ENCODE data around the gene LRRC8D. TPM values are rescaled to one million over a fixed set of nuclear protein-coding genes. Genes with fewer than 3 reads are reported as not detected.

Gene LRRC8D
- total and polyA plus RNA-seq, 2 of the 4 experiments (the other 2 are of a cell fraction) = 34.1 to 35.3 TPM

DNA sequence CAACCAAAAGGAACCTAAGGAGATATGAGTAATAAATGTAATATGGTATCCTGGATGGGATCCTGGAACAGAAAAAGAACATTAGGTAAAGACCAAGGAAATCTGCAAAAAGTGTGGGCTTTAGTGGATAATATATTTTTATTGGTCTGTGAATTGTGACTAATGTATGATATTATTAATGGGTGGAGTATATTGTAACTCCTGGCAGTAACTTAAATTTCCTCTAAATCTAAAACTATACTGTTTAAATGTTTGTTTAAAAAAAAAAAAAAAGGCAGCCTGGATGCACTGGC is 68.4 kb downstream of the LRRC8D start:
- Histone ChIP-seq H3K9ac (ENCODE audit: low read depth, low read length) (no peak overlapping the region), H3K4ac (ENCODE audit: low read depth, low read length) (no peak overlapping the region), H3K27ac (ENCODE audit: insufficient read depth, low read length) (no peak overlapping the region), H4K8ac (ENCODE audit: low read depth in 2 of 2, low read length in 2 of 2) (no peak overlapping the region), H3K56ac (ENCODE audit: extremely low read depth, insufficient read depth, low read length) (no peak overlapping the region), H2BK20ac (ENCODE audit: low read depth, low read length) (no peak overlapping the region), H3K79me1 (ENCODE audit: low read depth in 1 of 2, low read length in 2 of 2) (peaks cover 21 to 46% of the 10 kb centered on the region in 2 experiments), H2BK5ac (ENCODE audit: low read depth, low read length, poor library complexity, severe bottlenecking) (no peak overlapping the region), H3K23ac (ENCODE audit: low read depth, low read length) (no peak overlapping the region), H4K5ac (ENCODE audit: low read depth, low read length) (no peak overlapping the region), H3K14ac (replicated peaks; ENCODE audit: low read depth, low read length) (no peak overlapping the region), H2AK5ac (ENCODE audit: low read depth, low read length) (no peak overlapping the region), H2BK120ac (ENCODE audit: low read depth, low read length) (no peak overlapping the region), H3K4me3 (ENCODE audit: insufficient read depth, low read depth, low read length) (no peak overlapping the region), H2AK9ac (replicated peaks; ENCODE audit: low read depth, low read length, poor library complexity) (no peak overlapping the region), H2BK15ac (ENCODE audit: low read depth, low read length) (no peak overlapping the region), H3K9me1 (ENCODE audit: insufficient read depth, low read length) (peaks cover 8% of the 10 kb centered on the region), H4K20me1 (ENCODE audit: insufficient read depth, low read length) (no peaks in the 10 kb centered on the region), H3K9me3 (ENCODE audit: control insufficient read depth, insufficient read depth, low read length) (no peaks in the 10 kb centered on the region), H3K4me2 (ENCODE audit: low read depth, low read length) (no peak overlapping the region), H4K91ac (ENCODE audit: insufficient read depth, low read depth, low read length) (no peak overlapping the region), H3K27me3 (ENCODE audit: control insufficient read depth, insufficient read depth, low read length) (no peaks in the 10 kb centered on the region), H3K36me3 (ENCODE audit: control insufficient read depth, insufficient read depth, low read length) (no peaks in the 10 kb centered on the region; the same call in 1 of the 2 replicates), H2AFZ (replicated peaks; ENCODE audit: low read length, poor library complexity) (no peak overlapping the region), H3K4me1 (ENCODE audit: control insufficient read depth, insufficient read depth, low read length) (peaks cover 13% of the 10 kb centered on the region), H3K18ac (ENCODE audit: low read depth, low read length) (no peak overlapping the region)
- intact Hi-C loops (cut with micrococcal nuclease) = no loop called here
- ChIA-PET CTCF (no interaction called here), POLR2A (ENCODE audit: unreplicated experiment) (no interaction called here)
- no TSS peak for BruUV-seq (replicated peaks)
- TF ChIP-seq, protein P1, sequence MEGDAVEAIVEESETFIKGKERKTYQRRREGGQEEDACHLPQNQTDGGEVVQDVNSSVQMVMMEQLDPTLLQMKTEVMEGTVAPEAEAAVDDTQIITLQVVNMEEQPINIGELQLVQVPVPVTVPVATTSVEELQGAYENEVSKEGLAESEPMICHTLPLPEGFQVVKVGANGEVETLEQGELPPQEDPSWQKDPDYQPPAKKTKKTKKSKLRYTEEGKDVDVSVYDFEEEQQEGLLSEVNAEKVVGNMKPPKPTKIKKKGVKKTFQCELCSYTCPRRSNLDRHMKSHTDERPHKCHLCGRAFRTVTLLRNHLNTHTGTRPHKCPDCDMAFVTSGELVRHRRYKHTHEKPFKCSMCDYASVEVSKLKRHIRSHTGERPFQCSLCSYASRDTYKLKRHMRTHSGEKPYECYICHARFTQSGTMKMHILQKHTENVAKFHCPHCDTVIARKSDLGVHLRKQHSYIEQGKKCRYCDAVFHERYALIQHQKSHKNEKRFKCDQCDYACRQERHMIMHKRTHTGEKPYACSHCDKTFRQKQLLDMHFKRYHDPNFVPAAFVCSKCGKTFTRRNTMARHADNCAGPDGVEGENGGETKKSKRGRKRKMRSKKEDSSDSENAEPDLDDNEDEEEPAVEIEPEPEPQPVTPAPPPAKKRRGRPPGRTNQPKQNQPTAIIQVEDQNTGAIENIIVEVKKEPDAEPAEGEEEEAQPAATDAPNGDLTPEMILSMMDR (conservative IDR thresholded peaks at IDR 0.05; ENCODE audit: low read depth, low read length) = no peak
- no peak for TF ChIP-seq NFE2L2 (IDR thresholded peaks at IDR 0.05; ENCODE audit: low read depth, low read length)
- TF ChIP-seq CHD1 (IDR thresholded peaks at IDR 0.05; ENCODE audit: low read depth, low read length) = no peak
- TF ChIP-seq MXI1 (IDR thresholded peaks at IDR 0.05; ENCODE audit: borderline replicate concordance, low read depth, low read length) = no peak
- no peak for TF ChIP-seq FOS (IDR thresholded peaks at IDR 0.05; ENCODE audit: low read depth, low read length)
- no peak for TF ChIP-seq CEBPB (IDR thresholded peaks at IDR 0.05; ENCODE audit: low read depth, low read length)
- no peak for TF ChIP-seq BHLHE40 (IDR thresholded peaks at IDR 0.05; ENCODE audit: low read depth, low read length)
- no peak for TF ChIP-seq RAD21 (IDR thresholded peaks at IDR 0.05; ENCODE audit: low read length)
- no peak for TF ChIP-seq POLR2A (IDR thresholded peaks at IDR 0.05; ENCODE audit: low read depth, low read length)
- TF ChIP-seq, protein P2, sequence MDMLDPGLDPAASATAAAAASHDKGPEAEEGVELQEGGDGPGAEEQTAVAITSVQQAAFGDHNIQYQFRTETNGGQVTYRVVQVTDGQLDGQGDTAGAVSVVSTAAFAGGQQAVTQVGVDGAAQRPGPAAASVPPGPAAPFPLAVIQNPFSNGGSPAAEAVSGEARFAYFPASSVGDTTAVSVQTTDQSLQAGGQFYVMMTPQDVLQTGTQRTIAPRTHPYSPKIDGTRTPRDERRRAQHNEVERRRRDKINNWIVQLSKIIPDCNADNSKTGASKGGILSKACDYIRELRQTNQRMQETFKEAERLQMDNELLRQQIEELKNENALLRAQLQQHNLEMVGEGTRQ (IDR thresholded peaks at IDR 0.05; ENCODE audit: low read depth, low read length) = no peak
- no peak for TF ChIP-seq MAZ (IDR thresholded peaks at IDR 0.05; ENCODE audit: borderline replicate concordance, low read depth, low read length)
- TF ChIP-seq MAFK (IDR thresholded peaks at IDR 0.05; ENCODE audit: low read depth, low read length) = no peak
- DNase-seq (peak; percentile 39), ATAC-seq (ENCODE audit: low read depth) (no peak)
- in situ Hi-C loops (cut with MboI; ENCODE audit: low sequenced_read_pairs) = no loop called here
- dilution Hi-C loops (cut with HindIII; ENCODE audit: low sequenced_read_pairs, unreplicated experiment) = no loop called here
